ENCODE measurements around the gene ELAVL4.

Gene ELAVL4

DNA sequence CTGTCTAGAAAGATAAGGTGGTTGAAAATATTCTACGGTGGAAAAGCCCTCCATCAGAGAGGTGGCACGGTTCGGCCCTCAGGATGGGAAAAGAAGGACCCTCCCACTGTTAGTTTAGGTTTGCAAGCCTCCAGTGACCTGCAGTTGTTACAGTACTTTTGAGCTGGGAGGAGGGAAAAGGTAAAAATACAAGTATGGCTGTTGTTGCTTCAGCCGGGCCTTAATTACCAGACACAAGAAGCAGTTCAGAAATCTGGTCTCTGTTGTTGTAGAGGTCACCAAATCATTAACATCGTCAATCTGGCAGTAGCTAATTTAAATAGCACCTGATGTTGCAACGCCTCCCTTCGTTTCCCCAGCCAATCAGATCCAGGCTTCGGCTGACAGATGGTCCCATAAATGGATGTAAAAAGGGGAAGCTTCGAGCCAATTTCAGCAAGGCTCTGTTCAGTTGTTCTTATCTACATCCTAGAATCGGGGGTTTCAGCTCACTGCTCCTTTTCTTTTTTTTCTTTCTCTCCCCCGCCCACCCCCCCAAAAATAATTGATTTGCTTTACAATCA is at the start of gene ELAVL4:
Gene ELAVL4, plus strand, starts transcription at position 424 of the 563 bp plus-strand sequence. CDS start 270 bp downstream, outside the sequence.
- no peak for DNase-seq

DNA sequence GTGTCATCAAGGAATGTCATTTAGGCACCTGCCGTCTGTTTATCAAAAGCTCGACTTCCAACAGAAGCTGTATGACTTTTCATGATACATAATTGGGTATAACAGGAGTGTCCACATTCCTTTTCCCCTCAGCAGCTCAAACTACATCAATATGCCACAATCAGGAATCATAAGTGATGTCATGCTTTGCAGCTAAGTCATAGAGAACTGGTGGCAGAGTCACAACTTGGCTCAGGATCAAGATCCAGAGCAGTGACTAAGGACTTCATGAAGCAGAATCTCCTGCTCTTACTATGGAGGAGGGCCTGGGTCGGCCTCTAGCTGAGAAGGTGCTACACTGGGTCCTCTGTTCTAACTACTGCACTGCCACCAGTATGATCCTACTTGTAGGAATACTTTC is 48.4 kb upstream of the ELAVL4 start:
- DNase-seq, result no peak

DNA sequence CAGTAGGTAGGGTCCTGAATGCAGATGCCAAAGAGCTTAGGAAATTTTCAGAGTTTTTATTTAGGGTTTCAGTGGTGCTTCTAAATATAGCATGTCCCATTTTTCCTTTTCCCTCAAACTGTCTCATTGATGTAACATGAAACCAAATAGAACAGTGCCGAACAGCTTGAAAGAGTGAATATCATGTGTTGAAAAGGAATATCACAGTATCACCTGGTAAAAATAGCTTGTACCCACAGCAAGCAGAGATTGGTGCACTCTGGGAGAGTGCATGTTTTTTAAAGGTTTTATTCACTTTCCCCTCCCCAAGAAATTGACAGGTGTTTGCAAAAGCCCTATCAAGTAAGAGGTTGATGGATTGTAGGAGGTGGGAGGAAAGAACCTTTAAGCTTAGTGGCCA is 41.9 kb upstream of the ELAVL4 start:
- DNase-seq, result no peak

DNA sequence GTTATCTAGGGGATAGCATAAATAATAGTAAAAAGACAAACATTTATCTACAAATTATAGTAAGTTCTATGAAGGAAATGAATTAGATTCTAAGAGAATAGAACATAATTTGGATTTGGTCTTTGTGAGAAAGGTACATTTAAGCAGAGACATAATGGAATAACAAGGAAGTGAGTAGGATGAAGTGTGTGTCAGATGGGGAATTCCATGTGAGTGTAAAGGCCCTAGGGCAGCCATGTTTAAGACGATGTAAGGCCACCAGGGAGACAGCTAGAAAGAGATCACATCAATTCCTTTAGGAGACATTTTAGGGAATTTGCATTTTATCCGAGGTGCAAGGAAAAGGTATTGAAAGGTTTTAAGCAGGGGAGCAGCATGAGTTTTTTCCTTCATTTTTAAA is 33.8 kb upstream of the ELAVL4 start:
- no peak for DNase-seq

DNA sequence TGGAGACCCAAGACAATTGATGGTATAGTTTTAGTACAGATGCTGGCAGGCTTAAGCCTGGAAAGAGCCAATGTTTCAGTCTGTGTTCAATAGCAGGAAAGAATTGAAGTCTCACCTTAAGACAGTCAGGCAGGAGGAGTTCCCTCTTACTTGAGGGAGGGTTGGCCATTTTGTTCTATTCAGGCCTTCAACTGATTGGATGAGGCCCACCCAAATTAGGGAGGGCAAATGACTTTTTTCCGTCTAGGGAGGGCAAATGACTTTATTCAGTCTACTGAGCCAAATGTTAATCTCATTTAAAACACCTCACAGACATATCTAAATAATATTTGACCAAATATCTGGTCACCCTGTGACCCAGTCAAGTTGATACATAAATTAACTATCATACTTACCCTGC is 31.4 kb upstream of the ELAVL4 start:
- DNase-seq, result no peak

DNA sequence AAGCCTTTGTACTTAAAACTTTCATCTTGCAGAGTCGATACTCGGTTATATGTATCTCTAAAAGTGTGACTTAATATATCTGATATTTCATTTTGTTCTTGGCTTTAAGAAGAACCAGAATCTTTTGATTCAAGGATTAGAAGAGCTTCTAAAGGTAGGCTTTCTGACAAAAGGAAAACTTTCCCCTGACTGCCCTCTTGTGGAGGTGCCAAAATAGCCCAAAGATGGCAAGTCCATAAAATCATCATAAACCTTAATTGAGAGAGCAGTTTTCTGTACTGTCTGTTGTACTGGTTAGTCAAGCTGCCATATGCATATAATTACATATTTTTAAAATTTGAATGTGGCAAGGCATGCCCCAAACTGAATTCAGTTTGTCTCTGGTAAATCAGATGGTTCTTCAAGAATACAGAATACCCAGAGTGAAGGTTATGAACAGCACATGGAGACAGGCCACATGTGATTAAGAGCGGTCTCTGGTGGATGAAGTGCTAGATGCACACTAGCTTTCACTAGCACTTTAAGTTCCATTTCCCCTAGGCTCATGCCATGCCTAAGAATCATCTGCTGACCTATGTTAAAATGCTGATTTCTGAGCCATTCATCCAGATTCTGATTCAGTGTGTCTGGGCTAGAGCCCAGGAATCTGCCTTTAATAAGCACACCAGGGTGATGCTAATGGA is 27.7 kb upstream of the ELAVL4 start:
- no peak for DNase-seq

DNA sequence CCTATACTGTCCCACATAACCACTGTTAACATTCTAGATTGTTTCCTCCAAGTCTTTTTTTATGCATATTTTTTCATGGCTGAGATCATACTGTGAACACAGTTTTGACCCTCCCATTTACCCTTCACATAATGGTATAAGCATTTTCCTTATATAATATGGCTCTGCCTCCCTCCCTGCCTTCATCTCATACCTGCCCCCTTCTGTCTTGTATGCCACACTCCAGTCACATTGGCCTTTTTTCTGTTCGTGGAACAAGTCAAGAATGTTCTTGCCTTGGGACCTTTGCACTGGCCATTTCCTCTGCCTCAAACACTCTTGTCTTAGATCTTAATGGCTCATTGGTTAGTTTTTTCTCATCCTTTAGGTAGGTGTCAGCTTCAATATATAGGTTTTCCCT is 24.3 kb upstream of the ELAVL4 start:
- no peak for DNase-seq

DNA sequence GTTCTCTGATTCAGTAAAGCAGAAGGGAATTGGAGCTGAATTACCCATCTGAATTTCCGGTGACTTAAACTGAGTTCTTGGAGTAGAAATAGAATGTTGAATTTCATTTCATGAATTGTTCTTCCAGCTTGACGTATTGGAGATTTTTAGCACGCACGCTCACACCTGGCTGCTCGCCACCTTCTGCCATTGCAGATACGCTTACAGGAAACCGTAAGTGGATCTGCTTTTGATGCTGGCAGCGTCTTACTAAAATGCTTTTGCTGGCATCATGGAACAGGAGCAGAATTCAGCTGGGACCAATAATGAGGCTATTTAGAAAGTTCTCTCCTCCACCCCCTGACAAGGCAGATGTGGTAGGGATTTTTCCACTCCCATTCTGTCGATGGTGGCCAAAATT is 17.7 kb upstream of the ELAVL4 start:
- no peak for DNase-seq

DNA sequence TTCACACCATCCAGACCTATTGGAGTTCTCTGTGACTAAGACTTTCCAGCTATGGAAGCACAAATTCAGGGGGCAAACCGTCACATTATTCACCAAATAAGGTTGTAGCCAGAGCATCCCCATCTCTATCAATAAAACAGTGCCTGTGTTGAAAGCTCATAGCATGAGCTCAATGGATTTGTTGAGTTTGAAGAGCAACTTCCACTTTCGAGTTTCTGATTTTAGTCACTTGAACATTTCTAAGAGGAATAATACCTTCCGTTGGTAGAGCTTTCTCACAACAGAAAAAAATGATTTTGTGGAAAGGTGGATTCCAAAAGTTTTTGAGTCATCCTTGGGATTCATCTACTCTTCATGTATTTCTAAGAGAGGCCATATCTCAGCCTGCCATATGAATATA is 13.0 kb upstream of the ELAVL4 start:
- no peak for DNase-seq

DNA sequence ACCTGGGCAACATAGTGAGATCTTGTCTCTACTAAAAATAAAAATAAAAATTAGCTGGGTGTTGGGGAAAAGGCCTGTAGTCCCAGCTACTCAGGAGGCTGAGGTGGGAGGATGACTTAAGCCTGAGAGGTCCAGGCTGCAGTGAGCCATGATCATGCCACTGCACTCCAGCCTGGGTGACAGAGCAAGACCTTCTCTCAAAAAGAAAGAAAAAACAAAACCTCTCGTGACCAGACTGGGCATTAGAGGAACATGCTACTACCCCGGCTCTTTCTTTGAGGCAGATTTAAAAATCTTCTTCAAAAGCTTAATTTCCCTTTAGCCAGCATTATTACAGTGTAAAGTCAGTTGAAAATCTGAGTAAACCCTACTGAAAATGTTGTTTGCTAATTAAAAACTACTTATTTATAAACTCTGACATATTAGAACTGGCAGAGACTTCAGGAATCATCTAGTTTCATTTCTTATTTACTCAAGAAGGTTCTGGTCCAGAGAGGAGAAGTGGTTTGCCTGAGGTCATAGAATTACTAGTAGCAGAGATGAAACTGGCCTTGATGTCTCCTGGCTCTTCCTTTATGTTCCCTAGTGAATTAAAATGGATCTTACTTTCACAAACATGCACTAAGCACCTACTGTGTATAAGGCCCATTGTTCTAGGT is 11.6 kb upstream of the ELAVL4 start:
- no peak for DNase-seq

DNA sequence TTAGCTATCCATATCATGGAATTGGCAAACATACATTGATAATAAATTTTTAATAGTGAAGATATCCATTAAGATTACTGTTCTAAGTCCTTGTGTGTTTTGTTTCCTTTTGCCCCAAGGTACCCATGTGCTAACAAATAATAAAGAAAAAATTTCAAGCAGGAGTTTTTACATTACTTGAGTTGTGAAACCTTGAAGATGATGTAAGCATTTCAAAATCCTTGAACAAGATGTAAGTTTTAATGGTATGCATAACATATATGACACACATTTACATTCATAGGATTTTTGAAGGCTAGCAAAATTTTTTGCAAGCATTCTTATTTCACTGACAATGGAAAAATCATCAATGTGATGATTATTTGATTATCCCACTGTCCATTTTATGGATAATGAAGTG is 10.9 kb upstream of the ELAVL4 start:
- no peak for DNase-seq

DNA sequence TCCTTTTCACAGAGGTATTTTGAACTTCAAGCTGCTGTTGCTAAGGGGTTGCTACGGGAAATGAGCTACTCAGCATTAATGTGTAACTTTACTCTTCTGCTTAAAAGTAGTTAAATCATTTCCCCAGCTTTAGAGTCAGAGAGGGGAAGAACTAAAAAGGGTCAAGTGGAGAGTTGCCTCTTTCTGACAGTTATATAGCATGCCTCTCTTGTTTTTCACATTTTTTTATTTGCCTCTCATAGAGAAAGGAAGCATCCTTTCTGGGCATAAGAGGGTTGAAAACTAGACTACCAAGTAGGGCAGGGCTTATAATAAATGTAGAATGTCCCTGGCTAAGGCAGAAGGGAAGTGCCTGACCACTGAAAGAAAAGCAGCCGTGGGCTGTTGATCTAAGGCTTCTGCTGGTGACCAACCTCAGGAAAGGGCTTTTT is 10.1 kb upstream of the ELAVL4 start:
- DNase-seq, result no peak

DNA sequence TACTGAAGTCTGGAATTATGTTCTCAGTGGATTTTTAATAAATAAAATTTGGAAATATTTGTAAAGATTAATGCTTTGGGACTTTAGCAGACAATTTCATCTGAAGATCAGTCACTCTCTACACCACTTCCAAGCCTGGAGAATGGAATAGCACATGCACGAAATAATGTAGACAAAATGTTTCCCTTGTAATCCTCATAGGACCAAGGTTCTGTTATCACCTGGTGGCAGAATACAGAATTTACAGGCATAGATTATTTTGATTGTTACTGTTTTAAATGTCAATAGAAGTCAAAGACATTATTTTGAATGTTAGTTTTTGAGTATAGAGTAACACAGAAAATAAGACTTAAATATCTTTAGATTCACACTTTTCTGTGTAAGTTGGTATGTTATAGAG is 9.1 kb upstream of the ELAVL4 start:
- no peak for DNase-seq

DNA sequence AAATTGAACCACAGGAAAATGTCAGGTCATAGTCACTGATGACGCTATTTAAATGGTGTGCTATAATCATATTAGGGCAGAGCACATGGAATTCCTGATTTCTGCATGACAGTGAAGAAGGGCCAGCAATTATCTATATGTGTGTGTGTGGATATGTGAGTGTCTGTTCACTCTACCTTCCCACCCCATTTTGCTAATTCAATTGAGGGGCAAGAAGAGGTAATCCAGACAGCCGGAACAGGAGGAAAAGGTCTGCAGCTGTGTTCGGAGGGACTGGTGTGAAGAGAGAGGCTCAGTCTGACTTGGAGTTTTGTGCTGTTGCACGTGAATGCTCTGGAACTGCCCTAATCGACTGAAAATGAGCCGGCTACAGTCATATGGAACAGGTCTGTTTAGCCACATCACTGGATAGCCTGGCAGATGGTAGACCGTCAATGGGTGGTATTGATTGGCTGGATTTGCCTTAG is 5.1 kb upstream of the ELAVL4 start:
- DNase-seq, result no peak

DNA sequence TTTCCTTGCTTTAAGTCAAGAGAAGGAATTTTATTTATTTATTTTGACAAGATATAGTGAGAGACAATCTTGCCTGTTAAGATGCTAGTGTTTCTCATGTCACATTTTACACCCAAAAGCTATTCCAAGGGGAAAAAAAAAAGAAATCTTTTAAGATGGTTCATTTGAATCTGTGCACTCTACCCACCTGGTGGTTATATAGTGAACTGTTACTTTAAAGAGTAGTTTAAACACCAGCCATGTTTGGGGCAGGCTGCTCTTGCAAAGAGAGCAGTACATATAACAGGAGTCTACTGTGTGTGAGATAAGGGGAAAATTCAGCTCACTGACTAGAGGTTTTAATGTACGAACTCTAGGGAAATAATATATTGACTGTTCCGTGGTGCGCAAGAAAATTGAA is 3.3 kb upstream of the ELAVL4 start:
- no peak for DNase-seq

DNA sequence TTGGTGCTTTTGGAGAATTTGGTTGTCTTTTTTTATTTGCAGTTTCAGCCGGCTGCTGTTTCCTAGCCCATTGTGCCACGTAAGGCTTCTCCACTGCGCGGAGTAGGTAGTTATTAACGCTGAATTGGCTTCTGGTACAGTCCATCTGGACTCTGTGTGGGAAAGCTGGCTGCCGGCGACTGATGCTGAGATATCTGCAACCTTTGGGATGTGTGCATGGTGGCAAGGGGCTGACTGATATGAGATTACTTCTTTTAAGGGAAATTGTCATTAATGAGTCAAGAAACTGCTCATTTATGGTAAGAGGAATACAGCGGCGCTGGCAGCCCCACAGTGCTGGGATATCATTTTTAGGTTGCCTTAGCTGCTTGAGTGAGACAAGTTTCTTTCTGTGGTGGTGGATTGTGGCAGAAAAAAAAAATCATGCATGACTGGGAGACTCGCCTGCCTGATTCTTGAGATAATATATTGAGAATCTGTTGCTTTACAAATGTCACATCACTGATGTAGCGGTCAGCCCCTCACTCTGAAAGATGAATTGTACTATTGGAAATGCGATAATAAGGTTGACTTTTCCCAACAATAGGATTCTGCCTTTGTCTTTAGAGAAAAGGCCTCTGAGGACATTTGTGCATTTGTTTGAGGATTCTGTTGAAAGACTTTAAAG is 2.5 kb upstream of the ELAVL4 start:
- no peak for DNase-seq

DNA sequence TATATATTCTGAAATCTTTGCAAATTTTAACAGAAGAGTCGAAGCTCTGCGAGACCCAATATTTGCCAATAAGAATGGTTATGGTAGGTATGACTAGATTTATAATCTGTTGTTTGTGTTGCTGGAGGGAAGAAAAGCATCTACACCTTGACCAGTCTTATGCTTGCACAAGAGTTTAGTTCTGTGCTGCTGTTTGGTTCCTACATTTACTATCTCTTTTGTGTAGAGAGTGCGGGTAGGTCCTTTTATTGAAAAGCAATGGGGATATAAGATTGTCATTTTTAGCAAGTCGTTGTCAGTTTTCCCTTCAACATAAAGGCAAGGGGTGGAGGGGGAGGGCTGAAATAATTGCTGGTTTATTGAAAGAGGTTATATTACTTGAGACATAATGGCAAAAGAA is 396 bp downstream of the ELAVL4 start:
- DNase-seq, result no peak

DNA sequence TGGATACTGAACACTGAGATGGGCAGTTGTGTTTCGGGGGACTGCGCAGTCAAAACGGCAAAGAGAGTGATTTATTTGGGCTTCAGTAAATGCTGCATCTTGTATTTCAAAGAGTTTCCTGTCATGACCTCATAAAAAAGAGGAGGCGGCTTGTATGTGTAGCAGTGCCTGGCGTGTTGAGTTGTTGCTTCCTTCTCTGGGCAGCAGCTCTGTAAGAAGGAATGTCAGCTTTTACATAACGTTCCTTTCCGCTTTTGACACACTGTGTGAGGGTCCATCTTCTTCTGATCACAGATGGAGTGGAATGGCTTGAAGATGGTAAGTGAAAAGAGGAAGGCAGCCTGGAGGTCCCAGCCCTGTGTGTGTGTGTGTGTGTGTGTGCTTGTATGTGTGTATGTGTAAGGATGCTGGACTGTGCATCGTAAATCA is 941 bp downstream of the ELAVL4 start:
- DNase-seq, result no peak

DNA sequence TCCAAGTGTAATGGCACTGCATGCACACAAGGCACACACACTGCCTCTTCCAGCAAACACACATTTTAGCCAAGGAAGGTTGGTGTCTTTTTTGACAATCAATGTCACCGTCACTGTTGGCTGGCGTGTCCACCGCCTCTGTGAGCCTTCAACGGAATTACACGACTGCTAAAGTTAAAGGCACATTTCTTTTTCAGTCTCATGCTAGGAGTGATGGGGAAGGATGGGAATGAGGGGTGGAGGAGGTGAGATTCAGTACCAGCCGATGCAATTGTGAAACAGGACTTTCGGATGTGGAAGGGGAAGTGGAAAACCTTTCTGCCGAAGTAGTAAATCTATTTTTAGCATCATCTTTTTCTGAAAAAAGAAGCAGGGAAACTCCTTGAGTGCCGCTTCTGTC is 1.4 kb downstream of the ELAVL4 start:
- DNase-seq, result no peak

DNA sequence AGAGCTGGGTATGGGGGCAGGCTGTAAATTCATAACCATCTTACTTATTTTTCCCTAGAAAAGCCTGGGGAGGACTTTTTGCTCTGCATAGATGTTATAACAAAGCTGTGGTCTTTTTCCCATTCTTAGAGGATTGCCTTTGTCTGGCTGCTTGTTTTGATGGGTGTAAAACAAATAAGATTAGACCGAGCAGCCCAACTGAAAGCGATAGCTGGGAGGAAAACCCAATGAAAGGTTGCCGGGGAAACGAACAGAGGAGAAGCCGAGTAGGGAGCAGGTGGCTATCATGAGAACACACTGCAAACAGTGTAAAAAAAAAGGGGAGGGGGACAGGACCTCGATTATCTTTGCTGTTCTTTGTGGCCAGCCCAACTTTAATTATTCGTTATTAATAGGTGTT is 1.9 kb downstream of the ELAVL4 start:
- DNase-seq, result no peak

DNA sequence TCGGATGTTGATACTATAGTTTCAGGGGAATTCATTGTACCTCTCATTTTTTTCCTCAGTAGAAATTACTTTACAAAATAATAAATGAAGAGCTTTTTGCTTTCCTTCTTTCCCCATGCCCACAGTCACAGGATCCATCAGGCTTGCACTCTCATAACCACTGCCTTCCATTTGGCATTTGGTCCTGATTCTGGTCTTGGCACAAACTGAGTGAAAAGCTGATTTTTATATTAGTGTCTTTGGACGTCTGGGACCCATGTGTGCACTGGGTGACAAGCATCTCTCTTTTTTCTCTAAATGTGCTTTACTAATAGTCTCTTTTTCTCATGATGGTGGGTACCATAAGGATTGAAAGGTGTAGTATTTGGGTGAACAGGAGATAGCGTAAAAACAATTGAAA is 2.8 kb downstream of the ELAVL4 start:
- no peak for DNase-seq

DNA sequence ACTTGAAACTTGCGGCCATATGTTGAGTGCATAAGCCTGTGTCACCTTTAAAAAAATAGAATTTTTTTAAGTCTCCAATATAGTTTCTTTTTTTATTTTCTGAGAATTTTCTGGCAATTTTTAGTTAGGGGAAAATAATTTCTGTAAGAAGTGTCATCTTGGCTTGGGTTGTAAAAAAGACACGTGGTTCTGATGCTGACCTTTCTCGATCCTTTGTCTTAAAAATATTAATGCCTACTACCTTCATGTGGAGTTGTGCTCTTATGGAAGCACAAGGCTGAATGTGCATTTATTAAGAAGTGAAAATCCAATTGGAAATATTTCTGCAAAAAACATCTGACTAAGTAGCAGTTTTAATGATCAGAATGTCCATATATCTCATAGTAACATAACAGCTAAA is 3.5 kb downstream of the ELAVL4 start:
- no peak for DNase-seq

DNA sequence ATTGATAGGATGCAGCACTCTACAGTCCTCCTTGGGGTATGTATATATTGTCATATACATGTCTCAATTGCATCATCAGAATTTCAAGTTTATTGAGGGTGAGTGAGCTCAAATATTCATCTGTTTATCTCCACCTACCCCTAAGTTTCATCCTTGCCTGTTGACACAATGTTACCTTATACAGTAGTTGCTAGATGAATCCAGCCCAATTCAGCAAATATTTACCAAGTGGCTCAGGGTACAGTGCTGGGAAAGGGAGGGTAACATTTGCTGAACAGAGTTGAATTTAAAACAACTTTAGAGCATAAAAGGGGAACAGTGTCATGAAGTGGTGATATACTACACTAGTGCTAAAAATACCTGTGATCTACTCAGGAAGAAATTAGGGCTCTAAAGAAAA is 14.4 kb downstream of the ELAVL4 start:
- DNase-seq, result no peak
